Measurements from ENCODE around the gene EFNA2. TPM values are rescaled to one million over a fixed set of nuclear protein-coding genes. Genes with fewer than 3 reads are reported as not detected.
A peak's percentile ranks its signal among the peaks of the same experiment; 100 is the strongest.
"Not testable (repeated sequence)": the region's sequence is repeated elsewhere in the genome, so short reads cannot be mapped to it uniquely, and the experiment has no call there.

Gene EFNA2
- total RNA-seq, 2 experiments from 2014 or later = not detected

DNA sequence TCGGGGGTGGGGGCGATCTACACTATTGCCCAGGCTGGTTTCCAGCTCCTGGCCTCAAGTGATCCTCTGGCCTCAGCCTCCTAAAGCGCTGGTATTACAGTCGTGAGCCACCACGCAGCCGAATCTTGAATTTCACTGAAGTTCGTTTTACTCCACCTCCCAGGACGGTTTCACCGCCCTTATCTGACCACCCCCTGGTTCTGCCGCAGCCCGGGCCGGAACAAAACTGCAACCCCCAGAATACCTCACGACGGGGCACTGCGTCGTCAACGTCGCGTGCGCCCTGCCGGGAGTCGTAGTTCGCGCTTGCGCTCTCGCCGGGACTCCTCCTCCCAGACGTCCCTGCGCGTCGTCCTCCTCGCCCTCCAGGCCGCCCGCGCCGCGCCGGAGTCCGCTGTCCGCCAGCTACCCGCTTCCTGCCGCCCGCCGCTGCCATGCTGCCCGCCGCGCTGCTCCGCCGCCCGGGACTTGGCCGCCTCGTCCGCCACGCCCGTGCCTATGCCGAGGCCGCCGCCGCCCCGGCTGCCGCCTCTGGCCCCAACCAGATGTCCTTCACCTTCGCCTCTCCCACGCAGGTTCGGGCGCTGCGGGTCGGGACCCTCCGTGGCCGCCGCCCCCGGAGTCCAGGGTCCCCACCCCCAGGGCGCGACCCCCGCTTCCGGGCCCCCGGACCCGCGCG lies 44.1 kb upstream of the EFNA2 start, which contains the start of gene ATP5F1D:
ATP5F1D (plus strand) TSS at position 335 of the 679 bp plus-strand sequence; CDS start at position 435, 100 bp downstream.
- no peak for TF ChIP-seq CTCF (IDR thresholded peaks at IDR 0.05)
- ATAC-seq (peak; percentile 74), DNase-seq (peak; percentile 95)
- Mint-ChIP-seq H3K4me3 (peak within 1 kb of the TSS; percentile 84), H3K27me3 (peaks cover 8% of the 10 kb centered on the region), H3K27ac (peak within 1 kb of the TSS; percentile 87), H3K9me3 (no peaks in the 10 kb centered on the region), H3K36me3 (ENCODE audit: low read depth) (peaks cover 6% of the 10 kb centered on the region), H3K4me1 (ENCODE audit: low read depth) (peaks cover 30% of the 10 kb centered on the region)
- POLR2A ChIA-PET = interaction anchor here (0.7 to 3.9 kb wide), 12 partner anchors 12 to 203 kb away, joined by 3 to 15 read pairs (median 3); partner anchors contain the start of gene CIRBP
- intact Hi-C loops (cut with micrococcal nuclease) = loop anchor here (2.0 to 10.0 kb wide), 2 partner anchors 27 to 137 kb away; partner anchors contain the start of genes CIRBP and GPX4
- CTCF ChIA-PET = interaction anchor here (0.9 to 7.5 kb wide), 19 partner anchors 10 to 378 kb away, joined by 3 to 449 read pairs (median 4); partner anchors contain the start of genes CIRBP, GPX4 and WDR18

GRCh38 chr19:1243768-1244692 lies 41.6 kb upstream of the EFNA2 start:
- H3K36me3 Mint-ChIP-seq (ENCODE audit: low read depth) = peaks cover 6% of the 10 kb centered on the region
- intact Hi-C loops (cut with micrococcal nuclease) = loop anchor here (2.0 to 10.0 kb wide), 2 partner anchors 25 to 139 kb away; partner anchors contain the start of genes CIRBP and GPX4
- H3K4me3 Mint-ChIP-seq = peak overlapping the region; percentile 84
- ATAC-seq (peak; percentile 45), DNase-seq (peak; percentile 90)
- H3K9me3 Mint-ChIP-seq = no peaks in the 10 kb centered on the region
- ChIA-PET CTCF (interaction anchor here (0.6 to 7.5 kb wide), 42 partner anchors 9 to 474 kb away, joined by 3 to 449 read pairs (median 4); partner anchors contain the start of genes ARHGAP45, CIRBP, CNN2 and FAM174C), POLR2A (interaction anchor here (1.0 to 3.9 kb wide), 12 partner anchors 9 to 317 kb away, joined by 3 to 88 read pairs (median 6); partner anchors contain the start of gene CIRBP)
- H3K4me1 Mint-ChIP-seq (ENCODE audit: low read depth) = peaks cover 26% of the 10 kb centered on the region
- TF ChIP-seq CTCF (IDR thresholded peaks at IDR 0.05) = peak; percentile 94
- peak overlapping the region; percentile 81 for H3K27ac Mint-ChIP-seq
- no peaks in the 10 kb centered on the region for H3K27me3 Mint-ChIP-seq

- Mint-ChIP-seq H3K4me3 (peak overlapping the region; percentile 45), H3K36me3 (ENCODE audit: low read depth) (peaks cover 8% of the 10 kb centered on the region), H3K9me3 (no peaks in the 10 kb centered on the region), H3K27ac (peak overlapping the region; percentile 81), H3K4me1 (ENCODE audit: low read depth) (peaks cover 22% of the 10 kb centered on the region), H3K27me3 (no peaks in the 10 kb centered on the region)
- intact Hi-C loops (cut with micrococcal nuclease) = loop anchor here (10.0 kb wide), 1 partner anchor 140 kb away; the partner anchor contains the start of gene GPX4
- no peak for TF ChIP-seq CTCF (IDR thresholded peaks at IDR 0.05)
- ChIA-PET CTCF (interaction anchor here (0.7 to 7.5 kb wide), 37 partner anchors 8 to 475 kb away, joined by 3 to 449 read pairs (median 4); partner anchors contain the start of genes ARHGAP45, CIRBP, CNN2 and FAM174C), POLR2A (interaction anchor here (0.9 to 3.9 kb wide), 12 partner anchors 8 to 318 kb away, joined by 3 to 88 read pairs (median 6); partner anchors contain the start of gene CIRBP)
- ATAC-seq (no peak), DNase-seq (no peak)
These were observed 40.8 kb upstream of the EFNA2 start for GRCh38 chr19:1244693-1245451.

DNA sequence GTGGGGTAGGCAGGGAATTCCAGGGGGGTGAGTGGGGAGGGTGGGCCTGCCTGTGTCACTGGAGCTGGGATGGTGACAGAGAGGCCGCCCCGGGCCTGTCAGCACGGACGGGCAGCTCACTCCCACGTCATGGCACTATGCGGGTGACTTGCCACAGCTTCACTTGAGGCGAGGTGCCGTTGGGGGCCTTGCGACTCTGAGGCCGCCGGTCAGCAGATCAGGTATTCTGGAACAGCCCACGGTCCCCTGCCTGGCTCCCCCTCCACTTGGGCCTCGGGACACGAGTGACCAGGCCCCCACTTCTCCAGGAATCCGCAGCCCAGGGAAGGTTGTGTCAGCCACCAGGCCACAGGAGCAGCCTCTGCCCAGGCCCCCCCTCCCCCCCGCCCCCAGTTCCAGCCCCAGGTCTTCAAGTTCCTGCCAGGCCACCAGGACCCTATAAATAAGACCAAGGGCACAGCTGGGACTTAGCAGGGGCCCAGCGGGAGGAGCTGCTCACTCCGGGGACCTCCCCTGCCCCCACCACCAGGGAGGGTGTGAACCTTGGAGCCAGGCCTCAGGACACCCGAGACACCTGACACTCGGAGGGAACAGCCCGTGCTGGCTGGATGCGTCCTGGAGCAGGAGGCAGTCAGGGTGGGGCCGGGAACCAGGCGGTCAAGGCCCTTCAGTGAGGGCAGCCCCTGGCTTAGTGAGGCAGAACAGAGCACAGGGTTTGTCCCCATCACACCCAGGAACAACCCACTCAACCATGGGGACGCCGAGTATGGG lies 40.0 kb upstream of the EFNA2 start:
- no peak for DNase-seq
- Mint-ChIP-seq H3K4me1 (ENCODE audit: low read depth) (peaks cover 22% of the 10 kb centered on the region), H3K9me3 (no peaks in the 10 kb centered on the region), H3K4me3 (no peak overlapping the region), H3K36me3 (ENCODE audit: low read depth) (peaks cover 8% of the 10 kb centered on the region), H3K27me3 (no peaks in the 10 kb centered on the region), H3K27ac (no peak overlapping the region)
- ATAC-seq = no peak
- CTCF ChIA-PET = interaction anchor here (2.2 to 7.5 kb wide), 3 partner anchors 16 to 33 kb away, joined by 26 to 449 read pairs (median 65); partner anchors contain the start of genes CIRBP and FAM174C
- intact Hi-C loops (cut with micrococcal nuclease) = loop anchor here (10.0 kb wide), 1 partner anchor 141 kb away; the partner anchor contains the start of gene GPX4
- POLR2A ChIA-PET = interaction anchor here (0.9 to 3.9 kb wide), 5 partner anchors 8 to 264 kb away, joined by 3 to 88 read pairs (median 9); partner anchors contain the start of gene CIRBP
- no peak for TF ChIP-seq CTCF (IDR thresholded peaks at IDR 0.05)

- not testable (repeated sequence) for H3K27ac Mint-ChIP-seq, H3K4me3 Mint-ChIP-seq, ATAC-seq, DNase-seq, H3K9me3 Mint-ChIP-seq, H3K27me3 Mint-ChIP-seq
- peaks cover 13% of the 10 kb centered on the region for H3K36me3 Mint-ChIP-seq (ENCODE audit: low read depth)
- intact Hi-C loops (cut with micrococcal nuclease) = loop anchor here (10.0 kb wide), 1 partner anchor 142 kb away; the partner anchor contains the start of gene GPX4
- CTCF ChIA-PET = interaction anchor here (0.6 to 7.5 kb wide), 2 partner anchors 15 to 23 kb away, joined by 3 to 449 read pairs; partner anchors contain the start of gene CIRBP
- POLR2A ChIA-PET = interaction anchor here (1.0 to 1.3 kb wide), 2 partner anchors 20 to 23 kb away, joined by 4 read pairs; no protein-coding TSS in a partner anchor
- H3K4me1 Mint-ChIP-seq (ENCODE audit: low read depth) = peaks cover 17% of the 10 kb centered on the region
These were observed 39.2 kb upstream of the EFNA2 start for GRCh38 chr19:1246265-1247087.

Data from activated CD8-positive, alpha-beta T cell treated with anti-CD3 and anti-CD28 coated beads for 36 hours (primary cell).